Keratinocyte (primary cell): ENCODE results near the gene DIP2C. TPM values are rescaled to one million over a fixed set of nuclear protein-coding genes. Genes with fewer than 3 reads are reported as not detected.

ENCODE experiments used
- DNase-seq: peaks from one replicate; pipeline ENCODE4 v3.0.0-alpha.2; 2011; ENCODE audit warnings: low read depth, missing footprints, low spot score
- FAIRE-seq: peaks from 2 replicates; lab custom pipeline; 2011; peaks lifted over from hg19 to GRCh38; lab: Jason Lieb, UNC
- H2AFZ ChIP-seq: 2 replicates; pipeline ENCODE4 v1.6.0; 2012; ENCODE audit warnings: low read length, control low read depth, inconsistent platforms; ENCODE audit not compliant: control insufficient read depth
- H3K27ac ChIP-seq: 2 replicates; pipeline ENCODE4 v1.5.1; 2011; ENCODE audit warnings: low read length; ENCODE audit not compliant: control insufficient read depth, insufficient read depth
- H3K27me3 ChIP-seq: 3 replicates; pipeline ENCODE4 v1.6.0; 2011; ENCODE audit warnings: low read length; ENCODE audit not compliant: control insufficient read depth, insufficient read depth; ENCODE audit errors: extremely low read depth
- H3K36me3 ChIP-seq, 2 experiments: 2 replicates in 1 of 2; 3 replicates in 1 of 2; pipeline ENCODE4 v1.5.1; 2011; ENCODE audit warnings: low read length in 2 of 2, mild to moderate bottlenecking in 1 of 2; ENCODE audit not compliant: control insufficient read depth in 2 of 2, insufficient read depth in 2 of 2; ENCODE audit errors: extremely low read depth in 1 of 2
- H3K4me1 ChIP-seq: 3 replicates; pipeline ENCODE4 v1.5.1; 2011; ENCODE audit warnings: low read length; ENCODE audit not compliant: control insufficient read depth, insufficient read depth; ENCODE audit errors: extremely low read depth
- H3K4me2 ChIP-seq: 3 replicates; pipeline ENCODE4 v1.6.0; 2011; ENCODE audit warnings: low read depth, low read length; ENCODE audit not compliant: control insufficient read depth, insufficient read depth; ENCODE audit errors: extremely low read depth
- H3K4me3 ChIP-seq, 3 experiments: fragments of 200-600 bp in 1 of 3; sonication (generic) in 1 of 3; 2 replicates in 2 of 3; 3 replicates in 1 of 3; pipeline ENCODE4 v1.5.1; 2011 to 2016; ENCODE audit warnings: low read length in 3 of 3, mild to moderate bottlenecking in 3 of 3, control low read depth in 2 of 3, inconsistent platforms in 1 of 3, low read depth in 1 of 3, mixed read lengths in 1 of 3, mixed run types in 1 of 3, moderate library complexity in 1 of 3; ENCODE audit not compliant: control insufficient read depth in 2 of 3, insufficient read depth in 2 of 3; ENCODE audit errors: extremely low read depth in 1 of 3
- H3K79me2 ChIP-seq: 2 replicates; pipeline ENCODE4 v1.6.0; 2012; ENCODE audit warnings: low read length; ENCODE audit not compliant: control insufficient read depth, insufficient read depth
- H3K9ac ChIP-seq: 3 replicates; pipeline ENCODE4 v1.6.0; 2011; ENCODE audit warnings: low read length; ENCODE audit not compliant: control insufficient read depth, insufficient read depth; ENCODE audit errors: extremely low read depth
- H3K9me1 ChIP-seq: 3 replicates; pipeline ENCODE4 v1.6.0; 2011; ENCODE audit warnings: low read length; ENCODE audit not compliant: control insufficient read depth, insufficient read depth; ENCODE audit errors: extremely low read depth
- H3K9me3 ChIP-seq: 2 replicates; pipeline ENCODE4 v1.5.1; 2012; ENCODE audit warnings: low read depth, low read length; ENCODE audit not compliant: control insufficient read depth
- H4K20me1 ChIP-seq: 3 replicates; pipeline ENCODE4 v1.6.0; 2011; ENCODE audit warnings: low read length; ENCODE audit not compliant: control insufficient read depth, insufficient read depth; ENCODE audit errors: extremely low read depth
- EZH2 ChIP-seq: IDR thresholded peaks from one replicate; pipeline ENCODE4 v1.6.1; 2012; ENCODE audit warnings: inconsistent platforms, mild to moderate bottlenecking, low read length, moderate library complexity
- dilution Hi-C: fragments of 300-500 bp; cut with MboI; formaldehyde crosslinking; loops from one replicate; pipeline ENCODE4 v1.7.0; 2020; ENCODE audit warnings: low sequenced_read_pairs; ENCODE audit not compliant: extremely low pct_ligation_motif_present
- polyA plus RNA-seq, 5 experiments: library from polyadenylated mRNA; depleted of rRNA in 3 of 5; stranded (reverse) in 3 of 5; stranded (forward) in 1 of 5; unstranded in 1 of 5; fragments of >200 nt; gene quantifications; 1 replicate in 1 of 5; 2 replicates in 3 of 5; 3 replicates in 1 of 5; pipeline versions ENCODE4 v1.2.1 to v1.2.3, GENCODE V29; 2011 to 2012; ENCODE audit warnings: missing spikeins in 2 of 5, low read depth in 1 of 5, low replicate concordance in 1 of 5
- TF ChIP-seq, protein P1 (sequence below), 3 experiments: IDR thresholded peaks in 1 of 3; conservative IDR thresholded peaks in 1 of 3; optimal IDR thresholded peaks in 1 of 3; 2 replicates in 2 of 3; 3 replicates in 1 of 3; pipeline versions ENCODE3 to v1.5.1; 2011; ENCODE audit warnings: low read length in 3 of 3, mild to moderate bottlenecking in 3 of 3, moderate library complexity in 2 of 3, control low read depth in 1 of 3, inconsistent platforms in 1 of 3; ENCODE audit not compliant: insufficient read depth in 2 of 3; ENCODE audit errors: extremely low read depth in 1 of 3

The DIP2C gene
- polyA plus RNA-seq, 1 donor (not counting 4 experiments of a cell fraction or from before 2014, with no cell fraction given): 1.3 TPM

DNA sequence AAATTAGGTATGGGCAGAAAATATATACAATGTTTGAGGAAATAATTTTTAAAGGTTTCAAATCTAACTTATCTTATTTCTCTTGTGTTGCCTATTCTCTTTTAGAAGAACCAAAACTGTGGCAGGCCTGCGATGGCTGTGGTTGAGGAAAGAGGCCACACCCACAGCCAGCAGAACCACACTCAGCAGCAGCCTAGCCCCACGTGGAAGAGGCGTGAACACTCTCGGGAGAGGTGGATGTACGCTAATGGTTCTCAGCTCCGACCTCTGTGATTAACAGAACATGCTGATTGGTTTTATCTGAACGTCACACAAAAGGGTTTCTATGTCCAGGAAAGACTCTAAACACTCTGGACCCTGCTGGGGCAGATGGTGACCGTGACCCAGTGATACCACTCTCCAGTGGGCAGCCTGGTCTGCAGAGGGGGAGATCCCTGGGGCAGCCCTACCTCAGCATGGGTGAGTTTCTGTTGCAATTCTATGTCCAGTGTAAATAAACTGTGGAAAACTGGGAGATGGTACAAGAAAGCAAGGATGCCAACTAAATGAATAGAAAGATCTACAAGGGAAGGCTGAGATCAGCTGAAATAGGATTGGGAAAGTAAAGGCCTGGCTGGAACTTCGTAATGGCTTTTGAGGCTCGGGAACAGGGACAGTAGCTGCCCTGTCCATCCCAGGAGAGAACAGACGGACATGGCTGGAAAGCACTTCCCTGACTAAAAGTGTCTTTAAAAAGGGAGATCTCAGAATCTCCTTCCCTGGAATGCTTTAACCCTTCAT lies 26.6 kb downstream of the DIP2C start:
- TF ChIP-seq, protein P1, sequence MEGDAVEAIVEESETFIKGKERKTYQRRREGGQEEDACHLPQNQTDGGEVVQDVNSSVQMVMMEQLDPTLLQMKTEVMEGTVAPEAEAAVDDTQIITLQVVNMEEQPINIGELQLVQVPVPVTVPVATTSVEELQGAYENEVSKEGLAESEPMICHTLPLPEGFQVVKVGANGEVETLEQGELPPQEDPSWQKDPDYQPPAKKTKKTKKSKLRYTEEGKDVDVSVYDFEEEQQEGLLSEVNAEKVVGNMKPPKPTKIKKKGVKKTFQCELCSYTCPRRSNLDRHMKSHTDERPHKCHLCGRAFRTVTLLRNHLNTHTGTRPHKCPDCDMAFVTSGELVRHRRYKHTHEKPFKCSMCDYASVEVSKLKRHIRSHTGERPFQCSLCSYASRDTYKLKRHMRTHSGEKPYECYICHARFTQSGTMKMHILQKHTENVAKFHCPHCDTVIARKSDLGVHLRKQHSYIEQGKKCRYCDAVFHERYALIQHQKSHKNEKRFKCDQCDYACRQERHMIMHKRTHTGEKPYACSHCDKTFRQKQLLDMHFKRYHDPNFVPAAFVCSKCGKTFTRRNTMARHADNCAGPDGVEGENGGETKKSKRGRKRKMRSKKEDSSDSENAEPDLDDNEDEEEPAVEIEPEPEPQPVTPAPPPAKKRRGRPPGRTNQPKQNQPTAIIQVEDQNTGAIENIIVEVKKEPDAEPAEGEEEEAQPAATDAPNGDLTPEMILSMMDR (optimal IDR thresholded peaks at IDR 0.05 in 1 of 3, IDR thresholded peaks at IDR 0.05 in 1 of 3, conservative IDR thresholded peaks at IDR 0.05 in 1 of 3; ENCODE audit: extremely low read depth in 1 of 3, insufficient read depth in 2 of 3, low read length in 3 of 3): no peak
- TF ChIP-seq EZH2: no peak
- dilution Hi-C loops: no loop called here
- Histone ChIP-seq H3K9me3 (no peaks in the 10 kb centered on the region), H3K4me3 (no peak overlapping the region), H3K4me1 (no peaks in the 10 kb centered on the region), H3K9me1 (no peaks in the 10 kb centered on the region), H3K9ac (no peak overlapping the region), H2AFZ (no peak overlapping the region), H3K36me3 (no peaks in the 10 kb centered on the region), H4K20me1 (no peaks in the 10 kb centered on the region), H3K27ac (no peak overlapping the region), H3K4me2 (no peak overlapping the region), H3K79me2 (peaks cover 7% of the 10 kb centered on the region), H3K27me3 (no peaks in the 10 kb centered on the region)
- DNase-seq (no peak), FAIRE-seq (no peak)

DNA sequence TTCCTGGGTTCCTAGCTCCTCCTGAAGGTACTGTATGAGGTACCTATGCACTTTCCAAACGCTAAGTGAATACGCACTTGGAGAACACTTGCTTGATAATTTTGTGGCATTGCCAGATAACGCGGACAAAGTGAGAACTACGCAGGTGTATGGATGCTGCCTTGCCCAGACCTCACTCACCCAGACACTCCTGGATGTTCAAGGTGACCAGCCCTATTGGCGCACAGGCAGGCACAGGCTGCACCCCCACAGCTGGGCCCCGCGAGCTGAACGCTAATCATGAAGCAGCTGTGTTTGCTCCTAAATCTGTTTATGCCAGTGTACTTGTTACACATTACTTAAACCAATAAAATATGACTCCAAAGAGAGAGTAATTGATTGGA lies 27.3 kb downstream of the DIP2C start:
- H3K4me1 ChIP-seq: no peaks in the 10 kb centered on the region
- H3K9ac ChIP-seq: no peak overlapping the region
- no peaks in the 10 kb centered on the region for H3K9me3 ChIP-seq
- peaks cover 3% of the 10 kb centered on the region for H3K79me2 ChIP-seq
- H2AFZ ChIP-seq: no peak overlapping the region
- no peaks in the 10 kb centered on the region for H3K27me3 ChIP-seq
- no peaks in the 10 kb centered on the region for H3K36me3 ChIP-seq
- H3K4me2 ChIP-seq: no peak overlapping the region
- no peak overlapping the region for H3K27ac ChIP-seq
- H3K4me3 ChIP-seq: no peak overlapping the region
- FAIRE-seq (no peak), DNase-seq (no peak)
- H3K9me1 ChIP-seq: no peaks in the 10 kb centered on the region
- no peak for TF ChIP-seq EZH2
- TF ChIP-seq, protein P1 (optimal IDR thresholded peaks at IDR 0.05 in 1 of 3, IDR thresholded peaks at IDR 0.05 in 1 of 3, conservative IDR thresholded peaks at IDR 0.05 in 1 of 3; ENCODE audit: extremely low read depth in 1 of 3, insufficient read depth in 2 of 3, low read length in 3 of 3): no peak
- dilution Hi-C loops: no loop called here
- no peaks in the 10 kb centered on the region for H4K20me1 ChIP-seq
